Adipose tissue (tissue), 3 donors: ENCODE measurements around the gene POU2AF1. TPM values are rescaled to one million over a fixed set of nuclear protein-coding genes. Genes with fewer than 3 reads are reported as not detected.
"Not testable (repeated sequence)": the region's sequence is repeated elsewhere in the genome, so short reads cannot be mapped to it uniquely, and the experiment has no call there.

Experiments
- H3K27ac ChIP-seq: one replicate; pipeline ENCODE4 v1.5.1; 2013; ENCODE audit warnings: low read depth, low read length
- WGBS, 3 donors: extraction: QIAGEN DNeasy Blood & Tissue Kit; methylation state at CpG; one replicate each; pipeline ENCODE4 v1.1.7; 2013; 5-methylcytosine and 5-hydroxymethylcytosine counted together
- polyA plus RNA-seq, 3 donors: library from polyadenylated mRNA; stranded (reverse); fragments of 200-250 nt; gene quantifications; one replicate each; pipeline ENCODE4 v1.2.3, GENCODE V29; 2013
- donor health status: healthy with polysubstance abuse.
- donor health status: Bipolar disorder and iron deficiency.
- donor health status: healthy.

POU2AF1 gene
- polyA plus RNA-seq, 3 donors: 0.51 to 0.55 TPM; not detected in 1

- 58 to 61% (median 60%) methylated on average over 6 of the region's 6 CpGs for WGBS, 3 donors
- no peak overlapping the region for H3K27ac ChIP-seq
Measured at GRCh38 chr11:111335549-111335948, 43.5 kb downstream of the POU2AF1 start.

GRCh38 chr11:111334532-111335502 is 44.3 kb downstream of the POU2AF1 start:
- no peak overlapping the region for H3K27ac ChIP-seq
- 28 to 75% (median 71%) methylated on average over 9 of the region's 9 CpGs for WGBS, 3 donors

GRCh38 chr11:111331711-111332479 is 47.2 kb downstream of the POU2AF1 start:
- H3K27ac ChIP-seq: no peak overlapping the region
- 57 to 75% (median 64%) methylated on average over 4 of the region's 4 CpGs for WGBS, 3 donors

DNA sequence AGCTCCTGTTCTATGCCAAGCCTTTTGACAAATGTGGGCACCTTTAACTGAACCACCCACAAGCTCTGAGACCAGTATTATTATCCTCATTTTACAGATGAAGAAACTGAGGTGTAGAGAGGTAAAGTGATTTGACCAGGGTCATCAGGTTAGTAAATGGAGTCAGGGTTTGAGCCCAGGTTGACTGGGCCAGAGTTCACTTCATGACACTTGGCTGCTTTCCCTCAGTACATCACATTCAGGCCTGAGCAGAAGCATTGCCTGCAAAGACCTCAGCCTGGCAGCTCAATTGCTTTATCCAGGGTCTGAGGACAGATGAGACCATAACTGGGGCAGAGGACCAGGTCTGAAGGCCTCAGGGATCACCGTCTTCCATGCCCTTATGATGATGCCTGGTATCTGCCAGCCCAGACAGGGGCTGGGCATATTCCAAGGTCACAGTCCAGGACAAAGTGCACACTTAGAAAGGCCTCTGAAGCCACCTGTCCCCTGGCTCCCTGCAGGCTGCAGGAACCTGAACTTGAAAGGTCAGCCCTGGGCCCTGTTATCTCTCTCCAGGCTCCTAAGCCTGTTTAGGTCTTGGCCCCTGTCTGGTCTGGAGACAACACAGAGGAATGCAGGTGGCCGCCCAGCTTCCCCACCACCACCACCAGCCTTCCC is 48.7 kb downstream of the POU2AF1 start:
- H3K27ac ChIP-seq: peak overlapping the region; percentile 3
- 52 to 95% (median 88%) methylated on average over 2 of the region's 2 CpGs for WGBS, 3 donors

DNA sequence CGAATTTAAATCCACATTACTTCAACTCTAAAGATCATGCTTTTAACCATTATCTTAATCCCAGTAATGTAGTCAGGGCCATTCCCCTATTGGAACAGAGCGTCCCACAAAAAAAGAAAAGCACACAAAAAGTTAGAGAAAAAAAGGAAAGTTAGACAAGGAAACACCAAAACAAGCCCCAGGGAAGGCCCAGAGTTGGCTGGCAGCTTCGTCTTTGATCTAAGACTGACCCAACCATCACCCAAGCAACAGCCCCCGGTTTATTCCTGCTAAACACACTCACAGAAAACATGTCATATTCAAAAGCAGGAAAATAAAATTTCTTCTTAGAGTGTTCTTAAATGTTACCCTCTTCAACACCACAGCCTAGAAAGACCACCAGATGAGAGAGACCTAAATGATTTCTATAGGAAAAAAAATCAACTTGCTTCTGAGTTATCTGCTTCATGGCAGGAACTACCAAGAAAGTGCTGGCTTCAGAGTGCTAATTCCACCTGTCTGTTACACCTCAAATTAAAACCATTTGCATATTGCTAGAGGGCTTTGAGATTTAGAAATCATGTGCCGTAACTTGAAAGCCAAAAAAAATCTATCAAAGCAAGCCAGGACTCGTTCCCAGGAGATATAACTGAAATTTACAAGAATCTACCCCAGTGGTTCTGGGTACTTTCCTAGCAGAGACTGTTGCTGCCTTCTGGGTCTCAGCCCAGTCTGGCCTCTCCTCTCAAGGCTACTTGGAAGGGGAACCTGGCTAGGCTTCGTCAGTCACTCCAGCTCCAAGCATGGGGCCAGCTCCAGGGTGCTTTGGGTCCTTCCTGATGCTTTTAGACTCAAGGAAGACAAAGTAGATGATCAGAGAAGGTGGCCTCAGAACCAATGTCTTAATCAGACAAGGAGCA is 49.5 kb downstream of the POU2AF1 start:
- H3K27ac ChIP-seq: no peak overlapping the region
- WGBS, 3 donors: 55 to 66% (median 65%) methylated on average over 7 of the region's 7 CpGs

- H3K27ac ChIP-seq: no peak overlapping the region
Measured at GRCh38 chr11:111327908-111328624, 51.0 kb downstream of the POU2AF1 start.

GRCh38 chr11:111326824-111327223 is 52.3 kb downstream of the POU2AF1 start:
- H3K27ac ChIP-seq: no peak overlapping the region

More at GRCh38 chr11:111327908-111328624, 51.0 kb downstream of the POU2AF1 start:
- 29 to 70% (median 68%) methylated on average over 7 to 8 of the region's 8 CpGs for WGBS, 3 donors

GRCh38 chr11:111325259-111325658 is 53.8 kb downstream of the POU2AF1 start:
- no peak overlapping the region for H3K27ac ChIP-seq
- WGBS, 3 donors: 83 to 93% (median 93%) methylated on average over 5 of the region's 5 CpGs

More at GRCh38 chr11:111326824-111327223, 52.3 kb downstream of the POU2AF1 start:
- 35 to 94% (median 75%) methylated on average over 4 of the region's 4 CpGs for WGBS, 3 donors

- 45 to 55% (median 55%) methylated on average over 5 of the region's 5 CpGs for WGBS, 3 donors
- no peak overlapping the region for H3K27ac ChIP-seq
Measured at GRCh38 chr11:111324277-111324720, 54.8 kb downstream of the POU2AF1 start.

- WGBS, 3 donors: 94 to 96% (median 94%) methylated on average over 2 of the region's 2 CpGs
- no peak overlapping the region for H3K27ac ChIP-seq
Measured at GRCh38 chr11:111322534-111322933, 56.5 kb downstream of the POU2AF1 start.

GRCh38 chr11:111320728-111321568 is 58.1 kb downstream of the POU2AF1 start:
- no peak overlapping the region for H3K27ac ChIP-seq
- WGBS, 3 donors: 64 to 87% (median 83%) methylated on average over 5 of the region's 5 CpGs

- WGBS, 3 donors: 83 to 86% (median 85%) methylated on average over 6 of the region's 6 CpGs
- H3K27ac ChIP-seq: not testable (repeated sequence)
Measured at GRCh38 chr11:111320199-111320598, 58.9 kb downstream of the POU2AF1 start.

DNA sequence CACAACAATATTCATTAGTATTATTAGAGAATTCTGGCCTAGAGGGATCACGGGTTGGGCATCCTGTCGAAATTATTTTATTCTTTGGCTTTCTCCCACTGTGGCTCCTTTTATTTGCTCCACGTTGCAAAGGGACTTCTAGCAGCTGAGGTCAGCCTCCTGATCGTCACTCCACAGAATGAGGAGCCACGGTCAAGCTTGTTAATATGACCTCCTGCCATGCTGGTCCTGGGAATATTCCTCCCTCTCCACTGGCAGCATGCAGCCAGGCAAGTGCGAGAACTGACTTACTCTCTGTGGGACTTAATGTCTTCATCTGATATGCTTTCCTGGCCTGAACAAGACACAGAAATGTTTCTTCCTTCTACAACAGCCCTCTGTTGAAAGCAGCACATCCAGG is 59.8 kb downstream of the POU2AF1 start:
- WGBS, 3 donors: 70 to 82% (median 76%) methylated on average over 6 of the region's 6 CpGs

DNA sequence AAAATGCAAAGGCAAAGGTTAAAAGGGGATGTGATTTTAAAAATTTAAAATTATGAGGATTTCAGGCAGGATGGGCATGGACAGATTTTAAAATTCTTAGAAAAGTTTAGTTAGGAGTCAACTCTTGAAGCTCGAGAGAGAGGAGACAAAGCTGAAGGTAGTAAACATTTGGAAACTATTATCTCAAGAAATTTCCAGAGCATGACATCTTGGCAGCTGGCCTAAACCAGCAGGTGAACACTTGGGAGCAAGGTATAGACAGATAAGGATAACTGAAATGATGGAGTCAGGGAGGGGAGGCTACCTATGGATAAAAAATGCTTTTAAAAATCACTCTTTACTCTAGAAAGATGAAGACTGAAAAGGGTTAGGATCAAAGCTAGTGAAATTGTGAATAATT is 67.0 kb downstream of the POU2AF1 start:
- WGBS, 3 donors: 36 to 84% (median 71%) methylated on average over 1 of the region's 1 CpG
- no peak overlapping the region for H3K27ac ChIP-seq

More for the DNA sequence above, 59.8 kb downstream of the POU2AF1 start:
- no peak overlapping the region for H3K27ac ChIP-seq

- no peak overlapping the region for H3K27ac ChIP-seq
- WGBS, 3 donors: 82 to 90% (median 83%) methylated on average over 6 of the region's 6 CpGs
Measured at GRCh38 chr11:111310723-111311122, 68.4 kb downstream of the POU2AF1 start.

DNA sequence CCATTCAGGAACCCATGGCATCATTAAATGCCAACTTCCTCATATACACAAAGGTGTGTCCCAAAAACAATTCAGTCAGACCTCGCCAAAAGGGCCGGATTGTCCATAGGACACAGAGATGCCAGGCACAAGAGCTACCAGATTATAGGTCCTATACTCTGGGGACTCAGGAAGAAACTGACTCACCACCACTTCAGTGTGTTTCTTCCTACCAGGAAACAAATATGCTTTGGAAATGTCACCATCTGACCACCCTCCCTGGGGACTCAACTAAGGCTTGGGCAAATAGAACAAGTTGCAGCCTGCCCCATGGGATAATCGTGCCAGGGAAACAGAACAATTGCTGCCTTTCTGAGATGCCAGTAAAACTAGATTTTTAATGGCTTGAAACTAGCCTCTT is 69.0 kb downstream of the POU2AF1 start:
- H3K27ac ChIP-seq: no peak overlapping the region
- 61 to 62% (median 62%) methylated on average over 3 of the region's 3 CpGs for WGBS, 3 donors
